ENCODE results near the gene LMTK3. TPM values are rescaled to one million over a fixed set of nuclear protein-coding genes. Genes with fewer than 3 reads are reported as not detected.

Gene LMTK3
- total RNA-seq, 2 donors from 2014 or later, result 1.7 to 3.1 TPM

DNA sequence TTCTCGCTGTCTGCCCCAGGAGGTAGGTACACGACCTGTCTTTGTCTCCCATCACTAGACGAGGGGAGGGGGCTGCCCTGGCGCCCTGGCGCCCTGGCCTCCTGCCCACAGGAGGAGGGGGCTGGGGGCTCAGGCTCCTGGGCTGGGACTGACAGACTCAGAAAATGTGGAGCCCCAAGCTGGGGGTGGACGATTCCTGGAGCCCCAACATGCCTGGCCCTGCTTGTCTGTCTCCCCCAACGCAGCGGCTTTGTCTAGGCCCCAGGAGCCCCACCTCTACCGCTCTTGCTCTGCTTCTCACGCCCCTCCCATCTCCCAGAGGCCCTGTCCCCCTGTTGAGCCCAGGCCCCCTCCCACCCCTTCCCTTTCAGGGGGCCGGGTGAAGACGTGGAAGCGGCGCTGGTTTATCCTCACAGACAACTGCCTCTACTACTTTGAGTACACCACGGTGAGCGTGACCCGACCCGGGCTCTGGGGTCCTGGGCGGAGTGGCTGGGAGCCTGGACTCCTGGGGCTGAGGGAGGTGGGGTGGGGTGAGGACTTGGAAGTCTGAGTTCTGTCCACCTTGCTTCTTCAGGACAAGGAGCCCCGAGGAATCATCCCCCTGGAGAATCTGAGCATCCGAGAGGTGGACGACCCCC lies 33.8 kb downstream of the LMTK3 start:
- Histone ChIP-seq H3K36me3 (peaks cover 21% of the 10 kb centered on the region), H3K27me3 (no peaks in the 10 kb centered on the region), H3K9me3 (no peaks in the 10 kb centered on the region), H3K27ac (no peak overlapping the region), H3K9ac (ENCODE audit: low read depth in 2 of 2, low read length in 2 of 2) (no peak overlapping the region), H3K4me1 (no peaks in the 10 kb centered on the region), H3K4me3 (no peak overlapping the region)
- intact Hi-C loops (cut with DNase I), result no loop called here
- DNase-seq, result no peak
- TF ChIP-seq, protein P1, sequence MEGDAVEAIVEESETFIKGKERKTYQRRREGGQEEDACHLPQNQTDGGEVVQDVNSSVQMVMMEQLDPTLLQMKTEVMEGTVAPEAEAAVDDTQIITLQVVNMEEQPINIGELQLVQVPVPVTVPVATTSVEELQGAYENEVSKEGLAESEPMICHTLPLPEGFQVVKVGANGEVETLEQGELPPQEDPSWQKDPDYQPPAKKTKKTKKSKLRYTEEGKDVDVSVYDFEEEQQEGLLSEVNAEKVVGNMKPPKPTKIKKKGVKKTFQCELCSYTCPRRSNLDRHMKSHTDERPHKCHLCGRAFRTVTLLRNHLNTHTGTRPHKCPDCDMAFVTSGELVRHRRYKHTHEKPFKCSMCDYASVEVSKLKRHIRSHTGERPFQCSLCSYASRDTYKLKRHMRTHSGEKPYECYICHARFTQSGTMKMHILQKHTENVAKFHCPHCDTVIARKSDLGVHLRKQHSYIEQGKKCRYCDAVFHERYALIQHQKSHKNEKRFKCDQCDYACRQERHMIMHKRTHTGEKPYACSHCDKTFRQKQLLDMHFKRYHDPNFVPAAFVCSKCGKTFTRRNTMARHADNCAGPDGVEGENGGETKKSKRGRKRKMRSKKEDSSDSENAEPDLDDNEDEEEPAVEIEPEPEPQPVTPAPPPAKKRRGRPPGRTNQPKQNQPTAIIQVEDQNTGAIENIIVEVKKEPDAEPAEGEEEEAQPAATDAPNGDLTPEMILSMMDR (IDR thresholded peaks at IDR 0.05), result no peak

DNA sequence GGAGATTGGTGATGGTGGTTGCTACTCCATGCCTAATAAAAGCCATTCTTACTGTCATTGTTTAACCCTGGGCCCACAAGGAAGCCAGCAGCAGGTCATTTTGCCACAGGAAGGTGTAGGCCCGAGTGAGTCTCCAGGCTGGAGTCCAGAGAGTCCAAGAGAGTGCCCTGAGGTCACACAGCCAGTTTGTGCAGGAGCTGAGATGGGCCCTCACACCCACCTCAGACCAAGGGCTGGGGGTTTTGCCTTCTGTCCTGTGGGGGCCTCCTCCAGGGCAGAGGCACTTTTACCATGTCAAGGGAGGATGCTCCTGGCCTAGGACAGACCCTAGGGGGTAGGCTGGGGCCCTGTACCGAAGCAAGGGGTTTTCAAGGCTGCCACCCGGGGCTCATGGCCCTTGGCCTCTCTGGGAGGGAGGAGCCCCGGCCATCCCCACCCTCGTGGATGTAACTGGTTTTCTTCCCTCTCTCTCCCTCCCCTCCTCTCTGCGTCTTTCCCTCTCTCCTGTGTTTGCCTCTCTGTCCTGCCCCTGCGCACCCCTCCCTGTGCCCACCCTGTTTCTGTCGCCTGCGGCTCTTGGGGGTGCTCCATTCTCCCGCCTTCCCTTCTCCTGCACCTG lies 34.5 kb downstream of the LMTK3 start:
- Histone ChIP-seq H3K27me3 (no peaks in the 10 kb centered on the region), H3K4me1 (no peaks in the 10 kb centered on the region), H3K36me3 (peaks cover 26% of the 10 kb centered on the region), H3K9me3 (no peaks in the 10 kb centered on the region), H3K9ac (ENCODE audit: low read depth in 2 of 2, low read length in 2 of 2) (no peak overlapping the region), H3K4me3 (no peak overlapping the region), H3K27ac (no peak overlapping the region)
- DNase-seq, result no peak
- TF ChIP-seq, protein P1 (IDR thresholded peaks at IDR 0.05), result no peak
- intact Hi-C loops (cut with DNase I), result no loop called here

DNA sequence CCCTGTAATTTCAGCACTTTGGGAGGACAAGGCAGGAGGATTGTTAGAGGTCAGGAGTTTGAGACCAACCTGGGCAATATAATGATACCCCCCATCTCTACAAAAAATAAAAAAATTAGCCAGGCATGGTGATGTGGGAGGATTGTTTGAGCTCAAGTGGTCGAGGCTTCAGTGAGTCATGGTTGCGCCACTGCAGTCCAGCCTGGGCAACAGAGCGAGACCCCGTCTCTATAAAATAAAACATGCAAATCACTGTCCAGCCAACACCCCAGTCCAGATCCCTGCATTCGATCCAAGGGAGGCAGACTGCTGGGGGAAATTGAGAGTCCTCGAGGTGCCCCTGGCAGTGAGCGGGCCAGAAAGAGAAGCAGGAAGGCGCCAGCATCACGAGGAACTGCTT lies 35.5 kb downstream of the LMTK3 start:
- no peaks in the 10 kb centered on the region for H3K9me3 ChIP-seq
- no peak for DNase-seq
- TF ChIP-seq, protein P1 (IDR thresholded peaks at IDR 0.05), result no peak
- H3K36me3 ChIP-seq, result peaks cover 31% of the 10 kb centered on the region
- H3K27me3 ChIP-seq, result no peaks in the 10 kb centered on the region
- no peak overlapping the region for H3K27ac ChIP-seq
- H3K4me1 ChIP-seq, result no peaks in the 10 kb centered on the region
- no peak overlapping the region for H3K9ac ChIP-seq (ENCODE audit: low read depth in 2 of 2, low read length in 2 of 2)
- H3K4me3 ChIP-seq, result no peak overlapping the region
- intact Hi-C loops (cut with DNase I), result no loop called here

DNA sequence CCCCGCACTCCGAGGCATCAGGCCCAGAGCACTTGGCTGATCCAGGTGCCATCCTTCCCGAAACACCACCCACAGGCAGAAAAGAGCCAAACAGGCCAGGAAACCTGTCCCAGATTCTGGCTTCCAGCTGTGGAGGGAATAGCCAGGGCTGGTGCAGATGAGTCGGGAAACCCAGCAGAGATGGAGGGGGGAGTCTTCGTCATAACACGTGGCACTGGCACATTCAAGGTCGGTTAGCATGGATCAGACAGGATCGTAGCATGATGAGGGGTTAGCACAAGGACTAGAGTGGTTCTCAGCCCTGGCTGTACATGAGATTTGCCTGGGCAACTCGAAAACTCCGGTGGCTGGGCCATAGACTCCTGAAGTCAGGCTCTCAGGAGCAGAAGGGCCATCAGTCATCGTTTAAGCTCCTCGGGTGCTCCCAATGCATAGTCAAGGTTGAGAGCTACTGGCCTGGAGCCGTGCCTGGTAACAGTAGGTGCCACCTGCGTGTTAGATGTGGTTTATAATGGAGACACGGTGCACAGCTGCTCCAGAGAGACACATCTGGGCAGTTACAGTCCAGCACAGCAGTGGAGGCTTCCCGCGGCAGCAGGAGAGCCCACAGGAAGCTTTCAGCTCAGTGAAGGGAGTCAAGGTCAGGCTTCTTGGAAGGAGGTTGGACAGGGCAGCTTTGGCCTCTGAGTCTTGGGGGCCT lies 36.1 kb downstream of the LMTK3 start:
- no peak overlapping the region for H3K9ac ChIP-seq (ENCODE audit: low read depth in 2 of 2, low read length in 2 of 2)
- H3K4me3 ChIP-seq, result no peak overlapping the region
- TF ChIP-seq, protein P1 (IDR thresholded peaks at IDR 0.05), result no peak
- peaks cover 2% of the 10 kb centered on the region for H3K4me1 ChIP-seq
- no peaks in the 10 kb centered on the region for H3K9me3 ChIP-seq
- H3K27me3 ChIP-seq, result no peaks in the 10 kb centered on the region
- DNase-seq, result no peak
- H3K36me3 ChIP-seq, result peaks cover 31% of the 10 kb centered on the region
- intact Hi-C loops (cut with DNase I), result no loop called here
- H3K27ac ChIP-seq, result no peak overlapping the region

DNA sequence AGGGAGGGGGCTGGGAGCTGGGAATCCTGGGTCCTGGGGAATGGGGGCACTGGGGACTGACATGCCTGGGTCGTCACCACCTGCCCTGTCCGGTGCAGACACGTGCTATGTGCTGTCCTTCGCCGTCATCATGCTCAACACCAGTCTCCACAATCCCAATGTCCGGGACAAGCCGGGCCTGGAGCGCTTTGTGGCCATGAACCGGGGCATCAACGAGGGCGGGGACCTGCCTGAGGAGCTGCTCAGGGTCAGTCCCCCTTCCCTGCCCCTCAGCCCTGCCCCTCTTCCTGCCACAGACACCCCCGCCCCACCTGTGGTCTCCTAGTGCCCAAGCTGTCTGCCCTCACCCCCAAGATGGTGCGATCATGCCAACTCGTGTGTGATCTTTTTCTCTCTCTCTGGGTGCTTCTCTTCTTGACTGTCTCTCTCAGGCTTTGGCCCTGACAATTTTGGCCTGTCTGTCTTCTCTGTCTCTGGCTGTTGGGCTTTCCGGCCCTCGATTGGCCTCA lies 37.5 kb downstream of the LMTK3 start:
- H3K36me3 ChIP-seq, result peaks cover 31% of the 10 kb centered on the region
- DNase-seq, result no peak
- H3K9me3 ChIP-seq, result no peaks in the 10 kb centered on the region
- TF ChIP-seq, protein P1 (IDR thresholded peaks at IDR 0.05), result no peak
- no peak overlapping the region for H3K9ac ChIP-seq (ENCODE audit: low read depth in 2 of 2, low read length in 2 of 2)
- intact Hi-C loops (cut with DNase I), result no loop called here
- H3K27me3 ChIP-seq, result no peaks in the 10 kb centered on the region
- H3K4me1 ChIP-seq, result peaks cover 6% of the 10 kb centered on the region
- no peak overlapping the region for H3K4me3 ChIP-seq
- H3K27ac ChIP-seq, result no peak overlapping the region

All from colonic mucosa (tissue), 4 donors.